HG02943 (cell line): ENCODE measurements around the gene NKRF.

Experiments used
- ATAC-seq: cut with Tn5 transposase; IDR thresholded peaks from one replicate; pipeline ENCODE4 v1.9.1; 2021; ENCODE audit warnings: mild to moderate bottlenecking, low read depth, moderate library complexity; ENCODE audit not compliant: unreplicated experiment

NKRF gene

GRCh38 chrX:119617517-119618164, 11.4 kb upstream of the NKRF start:
- ATAC-seq = peak; percentile 67

GRCh38 chrX:119614776-119615175, 8.6 kb upstream of the NKRF start:
- ATAC-seq = no peak

GRCh38 chrX:119607018-119607389, 780 bp upstream of the NKRF start:
- no peak for ATAC-seq

GRCh38 chrX:119605464-119606279, 552 bp downstream of the NKRF start:
- peak; percentile 37 for ATAC-seq

- no peak for ATAC-seq
Observed at GRCh38 chrX:119604766-119605463, 1.3 kb downstream of the NKRF start.

GRCh38 chrX:119602701-119603255, 3.4 kb downstream of the NKRF start:
- ATAC-seq = no peak

- ATAC-seq = no peak
Observed at GRCh38 chrX:119589810-119590209, 16.4 kb downstream of the NKRF start.

- ATAC-seq = no peak
Observed at GRCh38 chrX:119583431-119584059, 22.7 kb downstream of the NKRF start.

- no peak for ATAC-seq
Observed at GRCh38 chrX:119579414-119579813, 26.8 kb downstream of the NKRF start.

- peak; percentile 64 for ATAC-seq
Observed at GRCh38 chrX:119574394-119575266, 31.6 kb downstream of the NKRF start, which contains the start of gene UBE2A. Gene UBE2A, plus strand, starts transcription at chrX:119574563. Its CDS starts 149 bp downstream, at chrX:119574712.

- ATAC-seq = peak; percentile 74
Observed at GRCh38 chrX:119573840-119574393, 32.3 kb downstream of the NKRF start.

GRCh38 chrX:119573222-119573621, 33.0 kb downstream of the NKRF start:
- no peak for ATAC-seq

GRCh38 chrX:119570351-119570835, 35.8 kb downstream of the NKRF start:
- ATAC-seq = no peak

- peak; percentile 86 for ATAC-seq
Observed at GRCh38 chrX:119565107-119565663, 41.0 kb downstream of the NKRF start, which contains the start of gene STEEP1. Gene STEEP1, minus strand, starts transcription at chrX:119565409. Its CDS starts 54 bp downstream, at chrX:119565355.

GRCh38 chrX:119552508-119552907, 53.7 kb downstream of the NKRF start:
- ATAC-seq = no peak

- ATAC-seq = no peak
Observed at GRCh38 chrX:119549327-119550016, 56.8 kb downstream of the NKRF start.

GRCh38 chrX:119541188-119541587, 65.0 kb downstream of the NKRF start:
- no peak for ATAC-seq

- ATAC-seq = no peak
Observed at GRCh38 chrX:119539872-119540271, 66.4 kb downstream of the NKRF start.
